ENCODE results near the gene KIDINS220.

The KIDINS220 gene

GRCh38 chr2:8876628-8877027, 39.2 kb upstream of the KIDINS220 start:
- Histone ChIP-seq H3K36me3 (peaks cover 0 to 47% (median 23%) of the 10 kb centered on the region in 11 experiments; a peak in 13 of 22 replicates), H3K4me1 (no peaks in the 10 kb centered on the region), H4K20me1 (no peaks in the 10 kb centered on the region; a peak in 1 of 22 replicates)

DNA sequence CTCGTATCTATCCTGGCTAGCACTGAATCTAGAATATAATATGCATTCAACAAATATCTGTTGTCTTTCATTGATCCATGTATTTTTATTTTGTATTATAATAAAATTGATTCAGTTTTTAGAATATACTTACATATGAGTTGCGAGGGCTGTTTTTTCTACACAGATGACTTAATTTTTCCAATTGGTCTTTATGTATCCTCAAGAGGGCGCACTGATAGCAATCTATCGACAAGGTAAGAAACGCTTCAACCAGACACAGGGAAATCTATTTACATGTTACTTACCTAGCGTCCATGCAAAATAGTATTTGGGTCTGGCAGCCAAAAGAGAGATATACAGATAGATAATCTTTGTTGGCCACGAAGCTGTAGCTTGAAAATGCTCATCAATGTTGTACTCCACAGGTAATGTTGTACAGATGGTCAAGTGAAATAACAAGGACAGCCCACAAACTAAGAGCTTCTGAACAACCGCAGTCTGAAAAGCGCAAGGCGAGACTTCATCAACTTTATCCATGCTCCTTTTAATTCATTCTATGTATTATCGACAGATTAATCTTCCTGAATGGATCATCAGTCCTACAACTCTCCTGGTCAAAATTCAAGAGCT, 35.5 kb upstream of the KIDINS220 start:
- no peaks in the 10 kb centered on the region; a peak in 1 of 22 replicates for H4K20me1 ChIP-seq
- H3K4me1 ChIP-seq, result no peaks in the 10 kb centered on the region
- no peak overlapping the region for H3K27ac ChIP-seq
- no peak for TF ChIP-seq Cebpa-rat (IDR thresholded peaks at IDR 0.05)
- no peak overlapping the region for H3K4me2 ChIP-seq
- H3K9me3 ChIP-seq (replicated peaks in 1 of 11), result no peaks in the 10 kb centered on the region
- no peak overlapping the region for H3K9ac ChIP-seq
- H3K36me3 ChIP-seq, result peaks cover 0 to 21% (median 11%) of the 10 kb centered on the region in 11 experiments; a peak in 11 of 22 replicates
- no peak overlapping the region for H3K4me3 ChIP-seq
- no peaks in the 10 kb centered on the region for H3K27me3 ChIP-seq

More at GRCh38 chr2:8876628-8877027, 39.2 kb upstream of the KIDINS220 start:
- no peaks in the 10 kb centered on the region for H3K27me3 ChIP-seq
- TF ChIP-seq Cebpa-rat (IDR thresholded peaks at IDR 0.05), result no peak
- no peak overlapping the region for H3K4me3 ChIP-seq
- no peak overlapping the region for H3K4me2 ChIP-seq
- H3K9me3 ChIP-seq (replicated peaks in 1 of 11), result no peaks in the 10 kb centered on the region
- no peak overlapping the region for H3K9ac ChIP-seq
- H3K27ac ChIP-seq, result no peak overlapping the region

DNA sequence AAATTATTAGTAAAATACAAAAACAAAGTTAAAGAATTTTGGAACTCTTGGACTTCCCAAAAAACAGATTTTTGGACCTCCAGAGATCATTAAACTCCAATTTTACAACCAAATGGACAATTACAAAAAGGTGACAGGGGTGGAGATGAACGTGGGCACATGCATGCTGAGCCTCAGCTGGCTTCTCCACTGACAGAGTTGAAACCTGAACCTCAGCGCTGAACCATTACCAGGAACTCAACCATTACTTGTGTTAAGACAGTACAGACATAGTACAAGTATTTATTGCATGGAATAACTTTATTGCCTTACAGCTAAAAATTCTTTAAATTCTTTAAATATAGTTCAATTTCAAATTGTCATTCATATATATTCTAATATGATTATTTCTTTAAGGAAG, 33.0 kb upstream of the KIDINS220 start:
- H3K9me3 ChIP-seq (replicated peaks in 1 of 11), result no peaks in the 10 kb centered on the region
- TF ChIP-seq Cebpa-rat (IDR thresholded peaks at IDR 0.05), result no peak
- H3K4me1 ChIP-seq, result no peaks in the 10 kb centered on the region
- no peak overlapping the region for H3K4me2 ChIP-seq
- 0 out of 22 replicates have a peak, but pooled peaks cover 0 to 10% (median 0%) of the 10 kb centered on the region in 11 experiments for H3K36me3 ChIP-seq
- H3K9ac ChIP-seq, result no peak overlapping the region
- H3K27ac ChIP-seq, result no peak overlapping the region
- no peaks in the 10 kb centered on the region; a peak in 1 of 22 replicates for H4K20me1 ChIP-seq
- H3K4me3 ChIP-seq, result no peak overlapping the region
- no peaks in the 10 kb centered on the region for H3K27me3 ChIP-seq

DNA sequence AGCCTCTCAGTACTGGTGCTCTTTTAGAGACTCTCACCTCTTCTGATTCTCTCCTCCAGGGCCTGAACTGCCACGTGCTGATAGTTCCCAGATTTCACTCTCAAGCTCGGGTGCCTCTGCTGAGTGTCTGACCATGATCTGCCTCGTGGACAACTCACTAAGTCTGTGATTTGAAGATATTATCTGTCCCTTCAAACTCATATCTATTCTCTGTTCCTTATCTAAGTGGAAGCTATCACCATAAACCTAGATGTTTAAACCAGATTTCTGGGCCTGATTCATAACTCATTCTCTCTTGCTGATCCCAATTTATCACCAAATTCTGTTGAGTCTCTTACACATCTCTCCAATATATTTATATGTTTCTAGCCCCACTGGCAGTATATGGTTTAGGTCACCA, 29.9 kb upstream of the KIDINS220 start:
- no peak overlapping the region for H3K27ac ChIP-seq
- no peak overlapping the region for H3K4me3 ChIP-seq
- H3K27me3 ChIP-seq, result no peaks in the 10 kb centered on the region
- H4K20me1 ChIP-seq, result no peaks in the 10 kb centered on the region
- H3K4me2 ChIP-seq, result no peak overlapping the region
- TF ChIP-seq Cebpa-rat (IDR thresholded peaks at IDR 0.05), result no peak
- H3K36me3 ChIP-seq, result peaks cover 0 to 10% (median 0%) of the 10 kb centered on the region in 11 experiments; a peak in 1 of 22 replicates
- no peaks in the 10 kb centered on the region for H3K4me1 ChIP-seq
- no peak overlapping the region for H3K9ac ChIP-seq
- H3K9me3 ChIP-seq (replicated peaks in 1 of 11), result no peaks in the 10 kb centered on the region

- H3K4me3 ChIP-seq, result no peak overlapping the region
- H3K4me1 ChIP-seq, result no peaks in the 10 kb centered on the region
- no peaks in the 10 kb centered on the region for H4K20me1 ChIP-seq
- no peak overlapping the region for H3K9ac ChIP-seq
- no peaks in the 10 kb centered on the region for H3K27me3 ChIP-seq
- H3K9me3 ChIP-seq (replicated peaks in 1 of 11), result no peaks in the 10 kb centered on the region
- TF ChIP-seq Cebpa-rat (IDR thresholded peaks at IDR 0.05), result no peak
- H3K4me2 ChIP-seq, result no peak overlapping the region
- H3K27ac ChIP-seq, result no peak overlapping the region
- peaks cover 0 to 7% (median 3%) of the 10 kb centered on the region in 11 experiments; a peak in 3 of 22 replicates for H3K36me3 ChIP-seq
Observed at GRCh38 chr2:8863331-8863953, 26.0 kb upstream of the KIDINS220 start.

- Histone ChIP-seq H4K20me1 (no peaks in the 10 kb centered on the region), H3K4me2 (no peak overlapping the region), H3K36me3 (peaks cover 0 to 7% (median 3%) of the 10 kb centered on the region in 11 experiments; a peak in 3 of 22 replicates), H3K9me3 (replicated peaks in 1 of 11) (no peaks in the 10 kb centered on the region), H3K27me3 (no peaks in the 10 kb centered on the region), H3K4me3 (no peak overlapping the region), H3K9ac (no peak overlapping the region), H3K27ac (no peak overlapping the region), H3K4me1 (no peaks in the 10 kb centered on the region)
- TF ChIP-seq Cebpa-rat (IDR thresholded peaks at IDR 0.05), result no peak
Observed at GRCh38 chr2:8862230-8862629, 24.8 kb upstream of the KIDINS220 start.

DNA sequence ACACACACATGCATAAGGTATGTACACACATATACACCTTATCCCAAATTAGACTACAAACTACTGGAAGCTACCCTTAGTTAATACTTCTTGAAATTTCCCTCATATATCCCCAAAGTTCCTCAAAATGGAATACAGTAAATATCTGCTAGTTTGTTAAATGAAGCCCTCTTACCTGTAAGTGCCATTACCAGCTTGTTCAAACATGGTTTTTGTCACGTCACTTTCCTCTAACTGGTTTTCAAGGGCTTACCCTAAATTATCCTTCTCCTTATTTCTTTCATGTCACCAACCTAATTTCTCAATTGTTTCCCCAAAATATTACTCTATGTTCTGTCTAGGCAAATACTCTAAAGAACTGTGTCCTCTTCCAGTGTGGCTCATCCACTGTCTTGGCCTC, 24.4 kb upstream of the KIDINS220 start:
- Histone ChIP-seq H3K36me3 (peaks cover 0 to 7% (median 3%) of the 10 kb centered on the region in 11 experiments; a peak in 3 of 22 replicates), H3K9ac (no peak overlapping the region), H3K4me1 (no peaks in the 10 kb centered on the region), H4K20me1 (no peaks in the 10 kb centered on the region), H3K4me2 (no peak overlapping the region), H3K27ac (no peak overlapping the region), H3K27me3 (no peaks in the 10 kb centered on the region), H3K9me3 (replicated peaks in 1 of 11) (no peaks in the 10 kb centered on the region), H3K4me3 (no peak overlapping the region)
- TF ChIP-seq Cebpa-rat (IDR thresholded peaks at IDR 0.05), result no peak

DNA sequence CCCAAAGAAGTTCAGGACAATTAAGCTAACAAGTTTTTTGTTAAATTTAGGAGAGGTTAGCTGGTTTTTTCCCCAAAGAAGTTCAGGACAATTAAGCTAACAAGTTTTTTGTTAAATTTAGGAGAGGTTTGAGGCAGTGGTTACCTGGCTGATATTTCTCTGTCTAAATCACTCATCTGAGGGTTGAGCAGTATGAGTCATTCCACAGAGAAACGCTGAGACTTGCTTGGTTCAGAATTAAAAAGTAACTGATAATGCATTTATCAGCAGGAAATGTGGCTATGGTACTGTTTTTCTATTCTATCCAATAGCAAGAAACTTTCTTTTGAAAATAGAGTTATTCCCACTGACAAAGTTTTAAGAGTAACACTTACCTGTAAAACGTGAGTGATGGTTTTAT, 22.8 kb upstream of the KIDINS220 start:
- Histone ChIP-seq H3K4me1 (no peaks in the 10 kb centered on the region), H3K27ac (no peak overlapping the region), H3K36me3 (peaks cover 0 to 7% (median 3%) of the 10 kb centered on the region in 11 experiments; a peak in 3 of 22 replicates), H3K4me2 (no peak overlapping the region), H3K27me3 (no peaks in the 10 kb centered on the region), H4K20me1 (no peaks in the 10 kb centered on the region), H3K4me3 (no peak overlapping the region), H3K9me3 (replicated peaks in 1 of 11) (no peaks in the 10 kb centered on the region), H3K9ac (no peak overlapping the region)
- no peak for TF ChIP-seq Cebpa-rat (IDR thresholded peaks at IDR 0.05)

DNA sequence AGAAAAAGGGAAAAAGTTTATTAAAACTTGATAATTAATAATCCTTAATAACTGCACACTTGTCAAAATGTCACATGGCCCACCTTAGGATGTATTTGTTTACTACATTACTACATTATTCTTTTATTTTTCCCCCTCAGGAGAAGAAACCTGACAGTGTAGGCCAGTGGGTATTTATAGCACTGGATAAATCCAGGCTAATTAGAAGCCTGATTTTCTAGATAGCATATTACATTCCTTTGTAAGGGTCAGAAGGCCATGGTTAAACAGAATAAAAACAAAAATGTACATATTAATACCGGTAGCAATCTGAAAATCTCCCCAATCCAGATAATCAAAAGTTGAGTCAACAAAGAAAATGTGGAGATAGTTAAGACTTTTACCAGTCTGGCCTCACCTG, 21.5 kb upstream of the KIDINS220 start:
- Histone ChIP-seq H3K4me1 (no peaks in the 10 kb centered on the region), H3K9ac (no peak overlapping the region), H4K20me1 (no peaks in the 10 kb centered on the region), H3K36me3 (peaks cover 0 to 7% (median 3%) of the 10 kb centered on the region in 11 experiments; a peak in 3 of 22 replicates), H3K9me3 (replicated peaks in 1 of 11) (no peaks in the 10 kb centered on the region), H3K27me3 (no peaks in the 10 kb centered on the region), H3K4me2 (no peak overlapping the region), H3K4me3 (no peak overlapping the region), H3K27ac (no peak overlapping the region)
- no peak for TF ChIP-seq Cebpa-rat (IDR thresholded peaks at IDR 0.05)

DNA sequence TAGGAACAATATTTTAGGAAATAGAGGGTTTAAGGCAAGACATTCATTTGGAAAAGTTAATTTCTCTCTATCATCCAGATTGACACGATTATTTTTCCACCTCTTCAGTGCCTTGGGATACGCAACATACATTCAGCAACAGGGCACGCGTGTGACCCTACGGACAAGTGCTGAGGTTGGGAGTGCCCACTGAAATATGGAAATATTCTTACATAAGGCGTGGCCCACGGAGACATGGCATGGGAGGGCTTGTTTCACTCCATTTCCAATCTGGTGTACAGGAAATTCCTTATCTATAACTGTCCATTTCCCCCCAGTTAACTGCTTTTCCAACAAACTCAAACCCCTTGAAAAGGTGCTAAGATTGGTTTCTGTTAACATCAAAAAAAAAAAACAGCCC, 20.9 kb upstream of the KIDINS220 start:
- H3K4me1 ChIP-seq, result no peaks in the 10 kb centered on the region; a peak in 1 of 20 replicates
- H4K20me1 ChIP-seq, result no peaks in the 10 kb centered on the region
- no peak overlapping the region for H3K4me3 ChIP-seq
- no peaks in the 10 kb centered on the region for H3K27me3 ChIP-seq
- no peaks in the 10 kb centered on the region for H3K9me3 ChIP-seq (replicated peaks in 1 of 11)
- no peak overlapping the region for H3K27ac ChIP-seq
- peaks cover 0 to 7% (median 3%) of the 10 kb centered on the region in 11 experiments; a peak in 3 of 22 replicates for H3K36me3 ChIP-seq
- no peak overlapping the region for H3K4me2 ChIP-seq
- H3K9ac ChIP-seq, result no peak overlapping the region
- TF ChIP-seq Cebpa-rat (IDR thresholded peaks at IDR 0.05), result no peak

All from BLaER1 treated with 17β-estradiol and CSF1 and Interleukin-3, amounts not matched to agents 10 nM and 100 nM (cell line).